GM12872 (cell line): ENCODE measurements around the gene BPIFB3.

Source experiments
- CTCF ChIP-seq: IDR thresholded peaks from 3 replicates; pipeline ENCODE4 v1.5.1; 2011; ENCODE audit warnings: low read depth, mild to moderate bottlenecking, low read length, moderate library complexity; ENCODE audit not compliant: insufficient read depth

BPIFB3 gene

GRCh38 chr20:33054791-33055190 is 1.1 kb downstream of the BPIFB3 start:
- no peak for TF ChIP-seq CTCF

GRCh38 chr20:33059136-33059535 is 5.4 kb downstream of the BPIFB3 start:
- no peak for TF ChIP-seq CTCF

GRCh38 chr20:33059741-33060390 is 6.2 kb downstream of the BPIFB3 start:
- TF ChIP-seq CTCF: no peak

GRCh38 chr20:33061658-33062028 is 7.9 kb downstream of the BPIFB3 start:
- TF ChIP-seq CTCF: no peak

GRCh38 chr20:33062105-33062824 is 8.6 kb downstream of the BPIFB3 start:
- TF ChIP-seq CTCF: no peak

- no peak for TF ChIP-seq CTCF
Observed at GRCh38 chr20:33062825-33063149, 9.1 kb downstream of the BPIFB3 start.

GRCh38 chr20:33063271-33063670 is 9.6 kb downstream of the BPIFB3 start:
- no peak for TF ChIP-seq CTCF
